HG02938 (cell line): ENCODE data around the gene RAP1GAP.

Experiments
- ATAC-seq: cut with Tn5 transposase; IDR thresholded peaks from one replicate; pipeline ENCODE4 v1.9.1; 2021; ENCODE audit warnings: mild to moderate bottlenecking, moderate library complexity; ENCODE audit not compliant: unreplicated experiment

RAP1GAP gene

DNA sequence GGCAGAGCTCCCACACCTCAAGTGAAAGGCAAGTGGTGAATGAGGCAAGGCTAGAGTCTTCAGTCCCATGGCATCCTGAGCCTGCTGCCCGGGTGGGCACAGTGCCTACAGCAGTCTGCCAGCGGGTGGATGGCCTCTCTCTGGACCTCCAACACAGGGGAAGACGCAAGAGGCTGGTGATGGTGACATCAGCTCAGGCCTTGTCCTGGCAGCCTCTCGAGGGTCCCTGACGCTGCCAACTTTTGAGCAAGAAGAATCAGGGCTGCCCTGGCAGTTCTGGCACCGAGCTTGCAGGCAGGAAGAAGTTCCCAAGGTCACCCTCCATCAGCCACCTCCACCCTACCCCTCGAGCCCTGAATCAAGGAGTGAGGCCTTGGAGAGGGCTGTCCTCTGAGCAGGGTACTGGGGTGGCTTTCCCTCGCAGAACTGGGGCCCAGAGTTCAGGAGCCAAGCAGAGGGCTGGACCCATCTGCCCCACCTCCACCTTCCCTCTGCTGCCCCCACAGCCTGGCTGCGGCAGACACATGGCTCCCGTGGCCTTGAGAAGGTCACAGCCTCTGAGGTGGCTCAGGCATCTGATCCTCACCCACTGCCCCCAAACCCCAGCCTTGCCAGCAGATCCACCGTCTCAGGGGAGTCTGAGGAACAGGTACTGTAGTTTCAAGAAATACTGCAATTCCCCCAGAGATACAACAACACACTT lies 5.8 kb downstream of the RAP1GAP start:
- no peak for ATAC-seq

DNA sequence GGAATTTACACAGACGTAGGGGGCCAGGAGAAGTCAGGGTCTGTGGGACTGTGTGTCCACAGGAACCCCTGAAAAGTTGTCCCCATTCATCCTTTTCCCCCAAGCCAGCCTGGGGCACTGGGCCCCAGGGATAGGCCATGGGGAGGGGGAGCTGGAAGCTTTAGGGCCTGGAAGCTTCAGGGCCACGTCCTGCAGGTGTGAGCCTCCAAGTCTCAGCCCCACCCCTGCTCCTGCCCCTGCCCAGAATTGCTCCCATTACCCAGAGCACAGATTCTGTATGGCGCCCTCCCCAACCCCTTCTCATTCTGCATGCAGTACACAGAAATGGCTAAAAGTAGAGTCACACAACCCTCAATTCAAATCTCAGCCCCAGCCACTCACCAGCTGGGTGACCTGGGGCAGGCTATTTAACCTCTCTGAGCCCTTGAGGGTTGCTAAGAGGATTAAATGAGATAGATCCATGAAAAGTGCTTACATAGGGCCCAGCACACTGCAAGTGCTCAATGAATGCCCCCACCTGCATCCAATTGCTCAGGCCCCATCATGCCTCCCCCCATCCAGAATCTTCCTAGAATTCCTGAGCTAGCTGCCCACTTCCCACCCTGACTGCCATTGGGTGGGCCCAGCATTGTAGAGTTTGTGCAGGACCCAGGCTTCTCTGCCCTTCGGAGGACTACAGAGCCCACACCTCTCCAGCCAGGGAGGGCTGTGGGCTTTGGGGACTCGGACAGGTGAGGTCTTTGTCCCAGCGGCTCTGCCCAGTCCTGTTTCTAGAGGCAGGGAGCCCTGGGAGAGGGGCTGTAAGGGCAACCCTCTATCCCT lies 6.5 kb downstream of the RAP1GAP start:
- ATAC-seq = no peak

DNA sequence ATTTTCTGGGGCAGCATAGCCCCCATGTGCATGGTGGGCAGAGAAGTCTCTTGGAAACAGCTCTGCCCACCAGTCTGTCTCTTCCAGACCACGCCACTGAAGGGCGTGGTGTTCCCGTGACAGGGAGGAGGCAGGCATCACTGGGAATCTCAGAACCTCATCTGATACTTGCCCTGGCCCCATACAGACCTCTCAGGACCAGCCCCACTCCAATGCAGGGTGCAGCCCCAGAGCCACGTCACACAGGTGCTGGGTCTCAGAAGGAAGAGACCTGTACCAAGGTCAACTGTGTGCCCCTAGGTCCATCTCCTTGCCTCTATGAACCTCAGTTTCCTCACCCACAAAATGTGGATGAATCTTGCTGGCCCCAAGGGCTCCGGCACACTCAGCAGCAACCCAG lies 7.3 kb downstream of the RAP1GAP start:
- no peak for ATAC-seq

DNA sequence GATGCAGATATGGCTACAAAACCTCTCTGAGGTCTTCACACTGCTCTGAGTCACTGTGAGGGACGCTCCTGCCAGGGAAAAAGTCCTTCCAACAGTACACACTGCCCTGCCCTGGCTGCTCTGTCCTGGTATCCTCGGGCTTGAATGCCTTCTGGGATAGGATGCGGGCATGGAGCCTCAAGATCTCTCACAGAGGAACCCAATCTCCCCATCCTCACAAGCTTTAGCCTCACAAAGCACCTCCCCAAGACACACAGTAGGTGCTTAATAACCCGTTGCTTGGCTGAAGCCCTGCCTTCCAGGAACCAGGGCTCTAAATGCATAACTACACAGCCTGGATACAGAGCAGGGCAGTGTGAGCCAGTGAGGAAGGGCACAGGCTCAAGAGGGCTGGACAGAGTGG lies 9.2 kb downstream of the RAP1GAP start:
- no peak for ATAC-seq

DNA sequence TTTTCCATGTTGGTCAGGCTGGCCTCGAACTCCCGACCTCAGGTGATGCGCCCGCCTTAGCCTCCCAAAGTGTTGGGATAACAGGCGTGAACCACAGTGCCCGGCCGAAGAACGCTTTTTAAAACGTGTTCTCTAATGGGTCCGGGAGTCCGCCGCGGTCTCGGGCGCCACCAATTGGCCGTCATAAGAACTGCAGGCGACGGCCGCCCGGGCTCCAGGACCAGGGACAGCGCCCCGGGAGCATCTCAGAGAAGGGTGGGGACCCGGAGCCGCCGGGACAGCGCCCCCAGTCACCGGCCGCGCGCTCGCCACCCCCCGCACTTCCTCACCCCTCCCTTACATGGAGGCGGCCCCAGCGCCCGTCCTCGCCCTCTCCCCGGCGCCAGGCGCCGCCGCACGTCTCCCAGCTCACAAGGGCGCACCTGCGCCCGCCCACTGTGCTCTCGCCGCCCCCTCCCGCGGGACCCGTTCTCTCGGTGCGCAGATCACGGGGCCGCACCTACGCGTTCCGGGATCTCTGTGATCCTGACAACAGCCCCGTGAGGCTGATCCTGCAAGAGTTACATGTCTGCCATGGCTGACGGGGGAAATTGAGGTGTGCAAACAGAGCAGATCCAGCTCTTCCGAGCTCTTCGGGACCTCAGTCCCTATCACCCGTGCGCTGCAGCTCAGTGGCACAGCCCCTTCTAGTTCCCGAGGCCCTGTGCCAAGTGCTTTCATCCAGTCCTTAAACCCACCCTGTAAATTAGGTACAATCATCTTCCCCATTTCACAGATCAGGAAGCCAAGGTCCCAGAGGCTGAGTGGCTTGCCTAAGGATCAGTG lies 9.8 kb downstream of the RAP1GAP start:
- no peak for ATAC-seq

DNA sequence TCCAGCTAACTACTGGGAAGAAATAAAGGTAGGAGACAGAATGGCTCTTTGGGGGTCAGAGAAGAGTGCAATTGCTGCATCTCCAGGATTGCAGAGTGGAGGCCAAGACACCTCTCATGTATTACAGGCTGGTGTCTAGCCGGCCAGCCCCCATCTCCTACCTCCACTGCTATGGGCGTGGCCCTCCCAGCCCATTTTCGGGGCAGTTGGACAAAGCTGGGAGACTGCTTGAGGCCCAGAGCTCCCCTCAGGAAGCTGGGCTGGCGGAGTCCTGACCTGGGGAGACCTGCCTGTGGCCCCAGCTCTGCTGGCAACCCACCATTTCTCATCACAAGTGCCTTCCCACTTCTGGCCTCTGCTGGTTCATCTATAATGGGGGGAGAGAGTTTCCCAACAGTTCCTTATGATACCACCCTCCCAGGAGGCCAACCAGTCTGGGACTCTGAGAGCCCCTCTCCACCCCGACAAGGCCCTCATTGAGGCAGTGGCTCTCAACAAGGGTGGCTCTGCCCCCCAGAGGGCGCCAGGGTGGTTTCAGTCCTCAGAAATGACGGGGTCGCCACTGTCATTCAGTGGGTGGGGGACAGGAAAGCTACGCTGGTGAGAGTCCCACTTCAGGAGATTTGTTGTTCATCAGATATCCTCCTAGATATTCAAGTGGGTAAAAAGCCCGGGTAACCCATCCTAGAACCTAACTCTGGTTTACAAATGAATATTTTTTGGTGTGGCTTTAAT lies 11.5 kb downstream of the RAP1GAP start:
- no peak for ATAC-seq

DNA sequence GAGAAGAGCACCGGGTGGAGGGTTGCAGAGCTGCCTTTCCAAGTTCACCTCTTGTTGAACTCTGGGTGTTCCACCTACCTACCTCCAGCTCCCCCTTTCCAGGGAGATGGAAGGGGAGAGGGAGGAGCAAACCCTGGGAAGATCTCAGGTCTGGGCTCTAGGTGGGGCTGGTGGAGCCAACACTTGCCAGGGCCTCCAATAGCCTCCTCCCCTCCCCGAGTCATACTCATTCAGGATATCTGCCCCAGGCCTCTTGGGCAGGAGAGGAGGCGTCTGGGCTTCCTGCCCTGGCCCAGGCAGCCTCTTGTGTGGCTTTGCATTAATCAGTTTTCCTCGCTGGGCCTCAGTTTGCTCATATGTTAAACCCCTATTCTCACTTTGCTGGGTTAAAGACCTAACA lies 13.4 kb downstream of the RAP1GAP start:
- no peak for ATAC-seq

DNA sequence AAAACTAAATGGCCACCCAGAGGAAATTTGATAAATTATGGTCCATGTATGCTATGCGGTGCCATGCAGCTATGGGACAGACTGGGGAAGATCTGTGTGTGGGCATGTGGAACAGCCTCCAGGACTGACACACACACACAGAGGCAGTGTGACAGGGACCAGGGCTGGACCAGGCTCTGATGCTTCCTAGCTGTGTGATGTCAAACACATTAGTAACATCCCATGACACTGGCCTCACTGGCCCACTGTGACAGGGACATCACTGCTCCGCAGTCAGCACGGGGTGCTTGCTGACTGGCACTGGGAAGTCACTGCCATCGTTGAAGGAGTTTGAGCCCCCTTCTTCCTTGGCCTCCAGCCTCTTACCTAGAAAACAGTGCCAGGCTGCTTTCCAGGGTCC lies 13.9 kb downstream of the RAP1GAP start:
- no peak for ATAC-seq

DNA sequence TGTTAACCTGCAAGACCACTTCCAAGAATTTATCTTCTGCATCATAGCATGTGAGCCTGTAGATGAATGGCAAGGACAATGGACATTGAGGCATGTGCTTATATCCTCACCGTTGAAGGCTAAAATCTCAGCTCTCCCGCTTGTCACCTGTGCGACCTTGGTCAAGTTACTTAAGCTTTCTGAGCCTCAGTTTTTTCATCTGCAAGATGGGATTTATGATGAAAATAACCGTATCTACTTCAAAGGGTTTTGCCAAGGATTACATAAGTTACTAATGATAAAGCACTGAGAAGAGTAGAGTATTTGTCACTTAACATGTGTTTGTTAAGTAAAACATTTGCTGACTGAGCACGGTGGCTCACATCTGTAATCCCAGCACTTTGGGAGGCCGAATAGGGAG lies 14.9 kb downstream of the RAP1GAP start:
- no peak for ATAC-seq

DNA sequence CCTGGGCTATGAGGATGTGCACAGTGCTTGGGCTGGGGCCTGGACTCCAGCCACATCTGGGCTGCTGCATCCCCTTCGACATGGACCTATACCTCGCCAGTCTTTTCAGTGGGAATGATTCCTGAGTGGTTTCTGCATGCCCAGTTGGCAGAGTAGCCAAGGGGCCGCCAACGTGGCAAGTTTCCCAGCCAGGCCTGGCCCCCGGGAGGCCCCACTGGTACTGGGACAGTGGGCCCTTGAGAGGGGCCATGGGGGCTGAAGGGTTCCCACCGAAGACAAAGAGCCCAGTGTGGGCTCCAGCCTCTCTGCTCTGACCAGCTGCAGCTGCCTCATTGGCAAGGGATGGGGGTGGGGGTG lies 15.4 kb downstream of the RAP1GAP start:
- ATAC-seq = no peak

DNA sequence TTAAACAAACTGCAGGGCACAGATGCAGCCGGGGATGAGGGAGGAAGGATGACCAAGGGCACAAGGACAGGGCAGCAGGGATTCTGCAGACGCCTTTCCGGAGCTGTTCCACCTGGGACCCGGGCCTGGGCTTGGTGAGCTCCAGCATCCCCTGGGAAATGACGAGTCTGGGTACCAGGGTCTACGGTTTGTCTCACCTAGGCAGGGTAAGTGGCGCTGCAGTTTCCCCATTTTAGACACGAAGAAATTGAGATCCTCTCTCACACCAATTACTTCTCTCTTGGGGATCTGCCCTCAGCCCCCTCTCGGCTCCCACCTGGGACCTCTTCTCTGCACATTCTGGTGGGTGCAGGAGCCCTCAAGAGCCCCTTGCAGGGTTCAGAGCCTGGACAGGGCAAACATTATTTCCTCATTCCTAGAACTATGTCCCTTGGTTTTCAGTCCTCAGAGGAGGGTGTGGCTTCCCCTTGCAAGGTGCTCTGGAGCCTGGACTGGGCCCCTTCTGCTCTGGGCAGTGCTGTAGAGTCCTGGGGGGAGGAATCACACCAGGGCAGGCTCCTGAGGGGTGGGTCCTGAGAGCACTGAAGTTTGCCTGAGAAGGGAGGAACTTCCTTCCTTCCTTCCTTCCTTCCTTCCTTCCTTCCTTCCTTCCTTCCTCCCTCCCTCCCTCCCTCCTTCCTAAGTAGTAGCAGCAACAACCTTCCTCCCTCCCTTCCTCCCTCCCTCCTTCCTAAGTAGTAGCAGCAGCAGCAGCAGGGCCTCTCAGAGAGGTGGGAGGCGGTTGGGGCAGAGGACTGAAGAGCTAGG lies 16.0 kb downstream of the RAP1GAP start:
- no peak for ATAC-seq

DNA sequence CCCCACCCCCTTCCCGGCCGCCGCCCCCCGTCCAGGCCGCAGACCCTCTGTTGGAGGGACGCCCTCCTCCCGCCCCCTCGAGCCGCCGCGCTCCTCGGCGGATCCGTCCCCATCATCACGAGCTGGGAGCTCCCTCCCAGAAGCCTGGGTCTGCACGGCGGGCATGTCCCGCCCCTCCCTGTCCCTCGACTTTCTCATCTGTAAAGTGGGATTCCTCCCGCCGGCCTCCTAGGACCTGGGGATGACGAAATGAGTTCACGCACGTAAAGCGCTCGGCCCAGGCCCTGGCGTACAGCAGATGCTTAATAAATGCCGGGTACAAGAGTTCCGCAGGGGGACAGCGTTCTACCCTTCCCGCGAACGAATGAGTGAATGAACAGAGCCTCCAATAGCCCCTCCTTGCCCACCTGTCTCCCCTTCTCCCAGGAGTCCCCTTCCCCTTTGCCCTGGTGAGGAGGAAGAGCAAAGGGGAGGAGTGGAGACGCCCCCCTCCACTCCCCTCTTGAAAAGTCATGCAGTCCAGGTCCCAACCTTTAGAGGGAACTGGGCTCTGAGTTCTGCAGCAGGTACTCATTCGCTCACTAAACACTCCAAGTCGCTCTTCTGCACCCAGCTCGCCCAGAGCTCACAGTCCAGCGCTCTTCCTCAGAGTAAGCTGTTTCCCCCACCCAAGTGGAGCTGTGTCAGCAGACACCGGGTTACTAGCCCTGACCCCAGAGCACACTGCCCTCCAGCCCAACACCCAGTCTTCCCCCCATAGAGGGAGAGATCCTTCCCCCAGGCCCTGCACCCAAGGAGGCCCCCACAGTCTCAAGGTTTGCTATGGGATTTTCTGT lies 16.8 kb downstream of the RAP1GAP start:
- ATAC-seq = no peak

DNA sequence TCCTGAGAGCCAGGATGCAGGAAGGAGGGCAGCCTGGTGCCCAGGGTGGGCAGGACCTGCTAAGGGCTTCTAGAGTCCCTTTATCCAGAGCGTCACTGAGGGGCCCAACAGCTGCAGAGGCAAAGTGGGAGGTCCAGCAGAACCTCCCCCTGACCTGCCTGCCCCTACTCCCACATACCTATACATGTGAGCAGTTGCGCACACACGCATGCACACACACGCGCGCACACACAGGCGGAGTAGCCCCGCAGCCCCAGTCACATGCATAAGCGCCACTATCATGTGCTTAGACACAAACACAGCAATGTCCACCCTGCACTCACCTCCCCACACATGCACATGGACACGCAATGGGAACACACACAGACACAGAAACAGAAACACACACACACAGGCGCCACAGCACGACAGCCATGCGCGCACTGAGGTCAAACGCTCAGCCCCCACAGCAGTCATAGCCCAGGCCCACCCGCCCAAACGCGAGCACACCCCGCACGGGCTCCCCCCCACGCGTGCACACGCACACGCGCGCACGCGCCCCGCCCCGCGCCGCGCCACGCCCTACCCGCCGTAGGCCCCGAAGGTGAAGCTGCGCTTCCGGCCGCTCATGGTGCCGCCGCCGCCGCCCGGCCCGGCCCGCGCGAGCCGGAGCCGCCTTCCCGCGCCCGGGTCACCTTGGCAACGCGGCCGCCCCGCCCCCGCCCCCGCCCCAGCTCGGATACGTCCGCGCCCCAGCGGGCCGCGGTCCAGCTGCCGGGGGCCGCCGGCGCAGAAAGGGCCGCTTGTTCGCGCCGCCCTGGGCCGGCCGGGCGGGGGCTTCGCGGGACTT lies 17.7 kb downstream of the RAP1GAP start:
- no peak for ATAC-seq

DNA sequence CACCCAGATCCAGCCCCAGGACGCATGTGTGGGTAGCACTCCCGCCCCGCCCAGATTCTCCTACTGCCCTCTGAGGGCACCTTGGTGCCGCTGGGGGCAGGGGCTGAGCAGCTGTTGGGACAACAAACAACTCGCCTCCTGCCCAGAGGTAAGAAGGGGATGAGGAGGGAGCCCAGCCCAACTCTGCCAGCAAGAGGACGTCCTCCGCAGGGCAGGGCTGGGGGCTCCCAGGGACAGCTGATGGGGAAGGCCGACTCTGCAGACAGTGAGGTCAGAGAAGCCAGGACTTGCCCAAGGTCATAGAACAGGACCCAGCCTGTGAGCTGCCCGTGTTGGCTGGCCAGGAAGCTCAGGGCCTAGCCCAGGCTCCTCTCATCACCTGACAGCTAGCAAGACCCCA lies 18.8 kb downstream of the RAP1GAP start:
- no peak for ATAC-seq

DNA sequence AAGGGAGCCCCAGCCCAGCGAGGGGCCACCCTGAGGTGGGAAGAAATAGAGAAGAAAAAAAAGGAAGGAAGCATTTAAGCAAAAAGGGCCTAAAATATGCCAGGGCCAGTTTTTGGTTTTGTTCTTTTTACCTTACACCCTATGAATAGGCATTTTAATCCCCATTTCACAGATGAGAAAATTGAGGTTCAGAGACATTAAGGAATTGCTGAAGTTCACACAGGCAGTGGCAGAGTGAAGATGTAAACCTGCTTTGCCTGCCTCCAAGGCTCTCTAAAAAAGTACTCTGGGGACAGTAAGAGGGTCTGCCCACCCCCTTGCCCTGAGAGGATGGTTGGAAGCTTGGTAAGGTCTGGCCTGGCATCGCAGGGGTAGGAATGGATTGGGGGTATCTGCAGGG lies 19.8 kb downstream of the RAP1GAP start:
- ATAC-seq = no peak

DNA sequence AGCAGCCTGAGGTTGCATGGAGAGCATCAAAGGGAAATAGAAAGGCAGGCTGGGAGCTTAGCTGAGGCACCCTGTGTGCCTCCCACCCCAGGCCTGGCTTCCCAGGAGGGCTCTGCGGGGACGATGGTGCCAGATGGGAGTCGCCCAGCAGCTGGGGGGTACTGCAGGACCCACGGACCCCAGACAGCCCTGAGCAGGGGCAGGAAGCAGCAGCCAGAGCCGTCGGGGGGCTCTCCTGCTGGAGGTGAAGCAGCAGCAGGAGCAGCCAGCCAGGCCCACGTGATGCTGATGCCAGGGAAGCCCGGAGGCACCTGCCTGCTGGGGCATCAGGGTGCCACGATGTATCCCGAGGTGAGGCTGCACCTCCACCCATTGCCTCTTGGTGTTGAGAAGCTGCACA lies 20.4 kb downstream of the RAP1GAP start:
- ATAC-seq = no peak

DNA sequence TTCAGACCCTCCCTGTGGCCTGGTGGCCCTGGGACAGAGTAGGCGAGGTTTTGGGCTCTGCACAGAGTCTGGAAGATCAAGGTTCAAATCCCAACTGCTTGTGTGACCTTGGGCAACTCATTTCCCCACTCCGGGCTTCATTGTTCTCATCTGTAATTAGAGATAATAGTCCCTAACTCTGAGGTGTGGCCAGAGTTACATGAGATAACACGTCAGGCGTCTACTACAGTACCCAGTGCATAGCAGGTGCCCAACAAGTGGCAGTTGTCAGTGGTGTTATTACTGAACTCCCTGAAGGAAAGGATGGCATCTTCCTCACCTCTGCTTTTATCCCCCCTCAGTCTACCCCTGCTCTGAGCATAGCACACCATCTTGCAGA lies 20.8 kb downstream of the RAP1GAP start:
- ATAC-seq = no peak
